Panc1 (cell line): ENCODE results near the gene SGSM1. TPM values are rescaled to one million over a fixed set of nuclear protein-coding genes. Genes with fewer than 3 reads are reported as not detected.
A peak's percentile ranks its signal among the peaks of the same experiment; 100 is the strongest.

ENCODE experiments used
- ATAC-seq: fragments of 200-7000 bp; cut with Tn5 transposase; 2 replicates; pipeline ENCODE4 v1.9.1; 2020; ENCODE audit warnings: mild to moderate bottlenecking, moderate library complexity
- BruUV-seq: library from RNA; stranded (reverse); fragments of 400-500 nt; replicated peaks from 2 replicates; lab custom pipeline; 2021; lab: Mats Ljungman, UMichigan
- CTCF ChIA-PET: fragments of 300-600 bp; sonication (Branson Sonifier 250); formaldehyde crosslinking; loops from one replicate; lab custom pipeline; 2022; ENCODE audit warnings: antibody characterized with exemption; lab: Charles Lee
- POLR2A ChIA-PET: fragments of 300-600 bp; sonication (Branson Sonifier 250); formaldehyde crosslinking; loops from one replicate; lab custom pipeline; 2022; ENCODE audit warnings: antibody characterized with exemption; lab: Charles Lee
- DNase-seq: peaks from one replicate; pipeline ENCODE4 v3.0.0-alpha.2; 2010; ENCODE audit warnings: low read depth, low spot score
- H3K27ac ChIP-seq: 2 replicates; pipeline ENCODE4 v1.5.1; 2011; ENCODE audit warnings: mild to moderate bottlenecking, low read length, inconsistent platforms
- H3K27me3 ChIP-seq: fragments of 200-500 bp; sonication (Bioruptor generic); 2 replicates; pipeline ENCODE4 v1.6.0; 2014; ENCODE audit warnings: low read length, inconsistent platforms; ENCODE audit not compliant: control insufficient read depth, insufficient read depth
- H3K36me3 ChIP-seq: fragments of 200-500 bp; sonication (Bioruptor generic); 2 replicates; pipeline ENCODE4 v1.5.1; 2014; ENCODE audit warnings: inconsistent platforms, mild to moderate bottlenecking, low read length, moderate library complexity; ENCODE audit not compliant: control insufficient read depth, insufficient read depth
- H3K4me1 ChIP-seq: 2 replicates; pipeline ENCODE4 v1.5.1; 2011; ENCODE audit warnings: inconsistent platforms, mild to moderate bottlenecking, low read length, moderate library complexity; ENCODE audit not compliant: control insufficient read depth, insufficient read depth
- H3K4me3 ChIP-seq, 2 experiments: 2 replicates each; pipeline ENCODE4 v1.5.1; 2011 to 2012; ENCODE audit warnings: low read depth in 2 of 2, low read length in 2 of 2, mild to moderate bottlenecking in 2 of 2, inconsistent platforms in 1 of 2, moderate library complexity in 1 of 2
- H3K9me3 ChIP-seq: fragments of 200-500 bp; sonication (Bioruptor generic); 2 replicates; pipeline ENCODE4 v1.5.1; 2014; ENCODE audit warnings: low read depth, mild to moderate bottlenecking, inconsistent platforms, low read length, moderate library complexity; ENCODE audit not compliant: control insufficient read depth, insufficient read depth
- POLR2AphosphoS5 ChIP-seq: IDR thresholded peaks from 2 replicates; pipeline ENCODE4 v1.6.1; 2012; ENCODE audit warnings: mild to moderate bottlenecking, low read depth, low read length, moderate library complexity
- REST ChIP-seq, 2 experiments: IDR thresholded peaks; 2 replicates each; pipeline ENCODE4 v1.6.1; 2011 to 2012; ENCODE audit warnings: low read depth in 2 of 2, control low read depth in 1 of 2, low read length in 1 of 2, mild to moderate bottlenecking in 1 of 2, moderate library complexity in 1 of 2; ENCODE audit not compliant: insufficient read depth in 1 of 2
- SIN3A ChIP-seq: IDR thresholded peaks from 2 replicates; pipeline ENCODE4 v1.6.1; 2012; ENCODE audit warnings: low read depth, mild to moderate bottlenecking, low read length, moderate library complexity, borderline replicate concordance; ENCODE audit not compliant: insufficient read depth
- TCF7L2 ChIP-seq: IDR thresholded peaks from 2 replicates; pipeline ENCODE4 v1.6.1; 2011; ENCODE audit warnings: mild to moderate bottlenecking, low read depth, low read length, inconsistent platforms
- in situ Hi-C: cut with HindIII; loops from 2 replicates; pipeline ENCODE4 v1.10.0; 2016; ENCODE audit warnings: low sequenced_read_pairs, low pct_unique_long_range_greater_than_20kb
- intact Hi-C: fragments of 100-400 bp; cut with micrococcal nuclease; formaldehyde crosslinking; loops from one replicate; pipeline ENCODE4 v1.10.0; 2022; ENCODE audit not compliant: unreplicated experiment
- total RNA-seq: library from RNA; stranded (reverse); gene quantifications from one replicate; pipeline ENCODE4 v1.2.1, GENCODE V29; 2021; ENCODE audit not compliant: unreplicated experiment
- TF ChIP-seq, protein P1 (sequence below): fragments of 450-650 bp; IDR thresholded peaks from 2 replicates; pipeline ENCODE4 v1.5.1; 2017; ENCODE audit warnings: mild to moderate bottlenecking

The SGSM1 gene
- total RNA-seq, 1 experiment from 2014 or later = 1.6 TPM

- Histone ChIP-seq H3K36me3 (no peaks in the 10 kb centered on the region), H3K27me3 (no peaks in the 10 kb centered on the region), H3K9me3 (no peaks in the 10 kb centered on the region), H3K27ac (no peak overlapping the region), H3K4me1 (no peaks in the 10 kb centered on the region), H3K4me3 (no peak overlapping the region)
- in situ Hi-C loops = no loop called here
- no TSS peak for BruUV-seq
- POLR2A ChIA-PET = interaction anchor here (0.6 kb wide), 1 partner anchor 315 kb away, joined by 5 read pairs; no protein-coding TSS in a partner anchor
- CTCF ChIA-PET = interaction anchor here (0.5 to 1.3 kb wide), 2 partner anchors 30 to 285 kb away, joined by 5 to 7 read pairs; no protein-coding TSS in a partner anchor
- DNase-seq (no peak), ATAC-seq (peak; percentile 78)
- intact Hi-C loops = no loop called here
- TF ChIP-seq SIN3A = no peak
- TF ChIP-seq, protein P1, sequence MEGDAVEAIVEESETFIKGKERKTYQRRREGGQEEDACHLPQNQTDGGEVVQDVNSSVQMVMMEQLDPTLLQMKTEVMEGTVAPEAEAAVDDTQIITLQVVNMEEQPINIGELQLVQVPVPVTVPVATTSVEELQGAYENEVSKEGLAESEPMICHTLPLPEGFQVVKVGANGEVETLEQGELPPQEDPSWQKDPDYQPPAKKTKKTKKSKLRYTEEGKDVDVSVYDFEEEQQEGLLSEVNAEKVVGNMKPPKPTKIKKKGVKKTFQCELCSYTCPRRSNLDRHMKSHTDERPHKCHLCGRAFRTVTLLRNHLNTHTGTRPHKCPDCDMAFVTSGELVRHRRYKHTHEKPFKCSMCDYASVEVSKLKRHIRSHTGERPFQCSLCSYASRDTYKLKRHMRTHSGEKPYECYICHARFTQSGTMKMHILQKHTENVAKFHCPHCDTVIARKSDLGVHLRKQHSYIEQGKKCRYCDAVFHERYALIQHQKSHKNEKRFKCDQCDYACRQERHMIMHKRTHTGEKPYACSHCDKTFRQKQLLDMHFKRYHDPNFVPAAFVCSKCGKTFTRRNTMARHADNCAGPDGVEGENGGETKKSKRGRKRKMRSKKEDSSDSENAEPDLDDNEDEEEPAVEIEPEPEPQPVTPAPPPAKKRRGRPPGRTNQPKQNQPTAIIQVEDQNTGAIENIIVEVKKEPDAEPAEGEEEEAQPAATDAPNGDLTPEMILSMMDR = peak; percentile 79
- no peak for TF ChIP-seq POLR2AphosphoS5
Measured at GRCh38 chr22:24772493-24773220, 33.4 kb upstream of the SGSM1 start.

DNA sequence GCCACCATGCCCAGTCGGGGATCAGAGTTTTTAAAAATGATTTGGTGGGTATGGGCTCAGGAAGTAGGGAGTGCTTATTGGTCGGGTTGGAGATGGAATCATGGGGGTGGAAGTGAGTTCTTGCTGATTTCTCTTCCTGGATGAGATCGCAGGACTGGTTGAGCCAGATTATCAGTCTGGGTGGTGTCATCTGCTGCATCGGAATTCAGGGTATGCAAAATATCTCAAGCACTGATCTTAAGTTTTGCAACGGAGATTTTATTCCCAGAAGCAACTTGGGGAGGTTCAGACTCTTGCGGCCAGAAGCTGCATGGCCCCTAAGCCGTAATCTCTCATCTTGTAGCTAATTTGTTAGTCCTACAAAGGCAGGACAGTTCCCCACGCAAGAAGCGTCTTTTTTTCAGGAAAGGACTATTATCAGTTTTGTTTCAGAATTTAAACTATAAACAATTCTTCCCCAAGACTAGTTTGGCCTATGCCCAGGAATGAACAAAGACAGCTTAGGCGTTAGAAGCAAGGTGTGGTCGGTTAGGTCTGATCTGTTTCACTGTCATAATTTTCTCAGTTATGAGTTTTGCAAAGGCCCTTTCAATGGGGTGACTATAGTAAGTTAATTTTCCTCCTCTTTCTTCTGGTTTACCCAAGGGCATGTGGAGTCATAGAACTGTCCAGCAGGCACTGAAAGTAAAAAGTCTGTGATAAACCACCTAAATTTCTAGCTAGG lies 30.1 kb upstream of the SGSM1 start:
- Histone ChIP-seq H3K4me3 (no peak overlapping the region), H3K27ac (no peak overlapping the region), H3K9me3 (no peaks in the 10 kb centered on the region), H3K36me3 (no peaks in the 10 kb centered on the region), H3K27me3 (no peaks in the 10 kb centered on the region), H3K4me1 (no peaks in the 10 kb centered on the region)
- POLR2A ChIA-PET = no interaction called here
- no peak for DNase-seq
- BruUV-seq = no TSS peak
- no peak for ATAC-seq
- TF ChIP-seq, protein P1 = no peak
- TF ChIP-seq REST (IDR thresholded peaks at IDR 0.05; ENCODE audit: insufficient read depth in 1 of 2, low read depth in 2 of 2, low read length in 1 of 2) = no peak
- TF ChIP-seq POLR2AphosphoS5 = no peak
- TF ChIP-seq TCF7L2 = no peak
- no peak for TF ChIP-seq SIN3A
- in situ Hi-C loops = no loop called here
- intact Hi-C loops = no loop called here
- CTCF ChIA-PET = no interaction called here
